OCI-LY7 (cell line): ENCODE measurements around the gene PANK4.

ENCODE experiments used
- CTCF ChIP-seq: fragments of 200-600 bp; sonication (generic); conservative IDR thresholded peaks from 2 replicates; pipeline ENCODE4 v1.5.1; 2014; ENCODE audit warnings: mild to moderate bottlenecking, antibody characterized with exemption, low read length, moderate library complexity, mixed read lengths
- EZH2phosphoT487 ChIP-seq: fragments of 200-600 bp; sonication (generic); IDR thresholded peaks from 2 replicates; pipeline ENCODE4 v1.6.1; 2018; ENCODE audit warnings: low read depth, borderline replicate concordance, mild to moderate bottlenecking, mixed run types, antibody characterized with exemption, low read length, moderate library complexity, mixed read lengths

- TF ChIP-seq CTCF = no peak
- no peak for TF ChIP-seq EZH2phosphoT487
These were observed 8.4 kb downstream of the PANK4 start for GRCh38 chr1:2517966-2518365.
